Ovary (tissue), 3 donors: ENCODE data around the gene LRP1-AS.

Source experiments
- POLR2A ChIP-seq: fragments of 450-650 bp; IDR thresholded peaks from one replicate; pipeline ENCODE4 v1.6.1; 2017; ENCODE audit warnings: antibody characterized with exemption, mild to moderate bottlenecking, moderate library complexity
- TF ChIP-seq, protein P1 (sequence below), 3 donors: fragments of 450-650 bp in 2 of 3; fragments of 200-600 bp in 1 of 3; IDR thresholded peaks; one replicate each; pipeline versions ENCODE4 v1.5.1 to v1.8.0; 2016 to 2022; ENCODE audit warnings: antibody characterized with exemption in 3 of 3, mild to moderate bottlenecking in 1 of 3
- donor health status: DM: no; HTN: no; CAD: no.

DNA sequence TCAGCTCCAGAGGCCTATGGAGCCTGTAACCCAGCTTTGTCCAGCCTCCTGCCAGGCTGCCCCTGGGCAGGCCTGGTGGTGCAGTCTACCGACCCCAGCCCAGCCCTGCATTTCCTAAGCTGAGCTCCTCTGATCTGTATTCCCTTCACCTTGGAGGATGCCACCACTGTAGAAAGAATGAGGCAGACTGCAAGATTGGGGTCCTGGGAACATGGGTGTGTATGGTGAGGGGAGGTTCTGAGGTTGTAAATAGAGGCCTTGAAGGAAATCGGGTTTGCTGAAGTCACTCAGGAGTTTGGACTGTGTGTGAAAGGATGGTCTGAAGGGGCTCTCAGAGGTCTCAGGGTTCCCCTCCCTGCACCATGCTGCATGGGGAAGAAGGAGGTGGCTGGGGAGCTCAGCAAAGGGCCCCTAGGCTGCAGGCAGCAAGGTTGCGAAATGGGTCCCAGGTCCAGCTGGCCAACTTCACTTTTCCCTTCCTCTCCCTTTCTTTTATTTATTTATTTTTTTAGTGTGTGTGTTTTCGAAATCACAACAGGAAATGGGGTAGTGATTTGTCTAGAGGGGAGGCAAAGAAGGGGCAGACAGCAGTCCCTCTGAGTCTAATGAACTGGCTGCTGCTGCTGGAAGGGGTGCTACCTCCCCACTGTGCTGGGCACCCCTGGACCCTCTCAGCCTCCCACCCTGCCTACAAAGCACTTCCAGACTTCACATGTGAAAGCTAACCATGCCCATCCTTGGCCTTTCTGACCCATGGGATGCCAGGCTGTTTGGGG is 1.2 kb upstream of the LRP1-AS start:
- TF ChIP-seq, protein P1, sequence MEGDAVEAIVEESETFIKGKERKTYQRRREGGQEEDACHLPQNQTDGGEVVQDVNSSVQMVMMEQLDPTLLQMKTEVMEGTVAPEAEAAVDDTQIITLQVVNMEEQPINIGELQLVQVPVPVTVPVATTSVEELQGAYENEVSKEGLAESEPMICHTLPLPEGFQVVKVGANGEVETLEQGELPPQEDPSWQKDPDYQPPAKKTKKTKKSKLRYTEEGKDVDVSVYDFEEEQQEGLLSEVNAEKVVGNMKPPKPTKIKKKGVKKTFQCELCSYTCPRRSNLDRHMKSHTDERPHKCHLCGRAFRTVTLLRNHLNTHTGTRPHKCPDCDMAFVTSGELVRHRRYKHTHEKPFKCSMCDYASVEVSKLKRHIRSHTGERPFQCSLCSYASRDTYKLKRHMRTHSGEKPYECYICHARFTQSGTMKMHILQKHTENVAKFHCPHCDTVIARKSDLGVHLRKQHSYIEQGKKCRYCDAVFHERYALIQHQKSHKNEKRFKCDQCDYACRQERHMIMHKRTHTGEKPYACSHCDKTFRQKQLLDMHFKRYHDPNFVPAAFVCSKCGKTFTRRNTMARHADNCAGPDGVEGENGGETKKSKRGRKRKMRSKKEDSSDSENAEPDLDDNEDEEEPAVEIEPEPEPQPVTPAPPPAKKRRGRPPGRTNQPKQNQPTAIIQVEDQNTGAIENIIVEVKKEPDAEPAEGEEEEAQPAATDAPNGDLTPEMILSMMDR (IDR thresholded peaks at IDR 0.05) = no peak
- TF ChIP-seq POLR2A = no peak
